GM12873 (cell line): ENCODE data around the gene PIK3AP1.

Experiments
- CTCF ChIP-seq: IDR thresholded peaks from 2 replicates; pipeline ENCODE4 v1.5.1; 2012; ENCODE audit warnings: low read depth, mild to moderate bottlenecking, moderate library complexity, low read length, control low read depth; ENCODE audit not compliant: insufficient read depth; ENCODE audit errors: missing control alignments

PIK3AP1 gene

GRCh38 chr10:96740579-96741281 is 20.4 kb upstream of the PIK3AP1 start:
- no peak for TF ChIP-seq CTCF

- TF ChIP-seq CTCF: no peak
Measured at GRCh38 chr10:96740141-96740540, 19.8 kb upstream of the PIK3AP1 start.

DNA sequence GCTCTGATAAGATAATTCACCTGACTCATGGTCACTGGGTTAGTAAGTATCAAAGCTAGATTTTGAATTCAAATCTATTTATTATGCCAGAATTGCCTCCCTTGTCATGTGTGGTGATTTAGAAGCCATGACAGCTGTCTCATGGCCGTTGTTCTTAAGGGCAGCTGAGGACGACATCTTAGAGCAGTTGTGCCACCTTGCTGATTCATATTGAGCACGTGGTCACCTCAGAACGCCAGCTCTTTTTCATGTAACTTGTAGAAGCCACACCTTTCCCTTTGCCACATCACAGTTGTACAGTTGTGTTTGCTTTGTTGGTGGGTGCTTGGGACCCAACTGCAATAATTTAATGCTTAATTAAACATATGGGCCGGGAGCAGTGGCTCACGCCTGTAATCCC is 4.3 kb upstream of the PIK3AP1 start:
- TF ChIP-seq CTCF: no peak

DNA sequence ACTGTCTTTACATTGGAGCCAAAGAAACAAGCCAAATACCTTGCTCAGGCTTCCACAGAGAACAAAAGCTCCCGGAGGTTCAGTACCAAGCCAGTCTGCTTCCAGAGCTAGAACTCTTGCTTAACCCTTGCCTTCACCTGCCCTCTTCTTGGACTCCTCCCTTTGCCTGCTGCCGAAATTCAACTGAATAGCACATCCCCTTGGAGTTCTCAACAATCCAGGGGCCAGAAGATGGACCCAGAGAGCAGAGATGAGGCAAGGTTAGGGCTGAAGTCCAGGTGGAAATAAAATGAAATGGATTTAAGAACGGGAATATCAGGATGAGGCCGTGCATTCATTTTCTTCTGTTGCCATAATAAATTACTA is 876 bp upstream of the PIK3AP1 start:
- TF ChIP-seq CTCF: no peak

DNA sequence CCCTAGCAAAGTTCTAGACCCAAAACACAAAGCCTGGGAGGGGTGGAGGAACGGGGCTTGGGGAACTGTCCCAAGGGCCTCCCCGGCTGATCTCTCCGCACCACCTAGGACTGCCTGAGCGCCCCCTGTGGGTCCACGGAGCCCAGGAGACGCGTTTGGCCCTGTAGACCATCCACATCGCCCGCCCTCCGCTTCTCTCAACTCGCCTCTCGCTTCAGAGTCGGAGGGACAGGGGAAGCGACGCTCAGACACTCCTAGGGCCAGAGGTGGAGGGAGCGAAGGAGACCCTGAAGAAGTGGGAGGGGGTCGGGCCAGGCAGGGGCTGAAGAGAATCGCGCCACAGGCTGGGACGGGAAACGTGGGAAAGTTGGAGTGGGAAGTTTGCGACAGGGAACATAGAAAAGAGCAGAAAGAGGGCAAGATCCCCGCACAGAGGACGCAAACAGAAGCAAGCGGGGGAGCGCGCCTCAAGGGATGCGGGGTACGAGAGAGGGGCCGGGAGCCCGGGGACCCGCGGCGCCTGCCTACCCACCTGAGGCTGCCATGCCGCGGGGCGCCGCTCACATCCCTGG is 378 bp downstream of the PIK3AP1 start:
- TF ChIP-seq CTCF: peak; percentile 85

DNA sequence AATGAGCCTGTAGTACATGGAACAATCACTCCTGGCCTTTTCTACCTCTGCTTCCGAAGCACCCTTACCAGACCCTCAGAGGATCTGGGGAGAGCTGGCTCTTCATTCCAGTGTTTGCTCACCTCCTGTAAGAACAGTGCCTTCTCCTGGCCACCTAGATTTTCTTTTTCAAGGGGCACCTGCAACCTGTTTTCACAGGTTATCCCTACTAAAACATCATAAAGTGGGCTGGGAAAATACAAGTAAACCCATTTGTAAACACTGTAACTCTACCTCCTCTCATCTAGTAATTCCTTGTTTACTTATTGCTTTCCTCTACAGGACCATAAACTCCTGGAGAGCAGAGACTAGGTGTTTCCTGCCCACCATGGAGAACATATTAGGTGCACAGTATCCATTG is 1.1 kb downstream of the PIK3AP1 start:
- TF ChIP-seq CTCF: peak; percentile 37

DNA sequence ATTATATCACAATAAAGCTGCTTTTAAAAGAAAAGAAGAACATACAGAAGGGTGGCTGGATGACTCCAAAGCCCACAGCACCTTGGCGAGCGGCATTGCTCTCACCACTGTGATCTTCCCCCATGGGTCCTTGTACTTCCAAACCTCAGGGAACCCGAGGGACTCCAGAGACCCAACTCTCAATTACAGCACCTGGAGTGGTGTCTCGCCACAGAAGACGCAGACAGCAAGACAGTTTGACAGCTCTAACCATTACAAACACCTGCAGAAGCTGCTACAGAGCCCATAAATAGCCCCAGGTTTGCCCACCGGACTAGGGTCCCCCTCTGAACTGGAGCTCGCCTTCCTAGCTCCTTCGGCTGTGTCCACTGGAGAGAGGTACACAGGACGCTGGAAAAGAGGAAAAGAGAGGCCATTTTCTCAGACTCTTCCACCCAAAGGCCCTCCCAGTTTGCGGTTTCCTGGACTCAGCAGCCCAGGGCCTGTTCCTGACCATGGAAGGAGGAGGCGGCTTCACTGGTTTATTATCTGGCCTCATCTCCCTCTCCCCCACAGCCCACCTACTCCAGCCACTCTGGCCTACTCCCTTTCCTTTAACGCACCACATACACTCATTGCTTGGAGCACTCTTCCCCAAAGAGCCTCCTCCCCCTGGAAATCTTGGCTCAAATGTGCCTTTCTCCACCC is 1.9 kb downstream of the PIK3AP1 start:
- TF ChIP-seq CTCF: no peak
